Activated naive CD8-positive, alpha-beta T cell treated with anti-CD3 and anti-CD28 coated beads for 36 hours (primary cell): ENCODE data around the gene LDAH. TPM values are rescaled to one million over a fixed set of nuclear protein-coding genes. Genes with fewer than 3 reads are reported as not detected.
"Not testable (repeated sequence)": the region's sequence is repeated elsewhere in the genome, so short reads cannot be mapped to it uniquely, and the experiment has no call there.

Experiments used
- DNase-seq: peaks from one replicate; pipeline ENCODE4 v3.0.0; 2021
- H3K27ac Mint-ChIP-seq: one replicate; pipeline ENCODE4 v1.8.0; 2022; ENCODE audit warnings: mild to moderate bottlenecking, moderate library complexity, mixed read lengths
- H3K27me3 Mint-ChIP-seq: one replicate; pipeline ENCODE4 v1.8.0; 2022; ENCODE audit warnings: mild to moderate bottlenecking, mixed read lengths
- H3K36me3 Mint-ChIP-seq: one replicate; pipeline ENCODE4 v1.8.0; 2021; ENCODE audit warnings: mild to moderate bottlenecking, mixed read lengths
- H3K4me1 Mint-ChIP-seq: one replicate; pipeline ENCODE4 v1.8.0; 2021; ENCODE audit warnings: mixed read lengths
- H3K4me3 Mint-ChIP-seq: one replicate; pipeline ENCODE4 v1.8.0; 2022; ENCODE audit warnings: mild to moderate bottlenecking, moderate library complexity, mixed read lengths
- H3K9me3 Mint-ChIP-seq: one replicate; pipeline ENCODE4 v1.8.0; 2022; ENCODE audit warnings: mixed read lengths
- total RNA-seq, 2 experiments: library from RNA; stranded (reverse); gene quantifications; one replicate each; pipeline ENCODE4 v1.2.3, GENCODE V29; 2021

LDAH gene
- total RNA-seq, 2 experiments from 2014 or later, result 24.7 to 27.3 TPM

DNA sequence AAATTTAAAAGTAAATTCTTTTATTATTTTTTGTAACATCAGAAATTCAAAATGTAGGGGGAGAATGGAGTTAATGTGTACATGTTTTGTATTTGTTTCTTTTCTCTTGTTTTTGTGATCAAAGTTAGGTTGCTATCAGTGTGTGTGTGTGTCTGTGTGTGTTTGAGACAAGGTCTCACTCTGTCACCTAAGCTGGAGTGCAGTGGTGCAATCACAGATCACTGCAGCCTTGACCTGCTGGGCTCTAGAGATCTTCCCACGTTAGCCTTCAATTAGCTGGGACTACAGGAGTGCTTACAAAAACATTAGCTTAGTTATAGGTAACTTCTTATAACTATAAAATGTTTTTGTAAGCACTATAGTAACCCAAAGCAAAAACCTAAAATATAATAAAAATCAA is 105.3 kb downstream of the LDAH start:
- H3K4me1 Mint-ChIP-seq, result no peaks in the 10 kb centered on the region
- DNase-seq, result no peak
- no peak overlapping the region for H3K27ac Mint-ChIP-seq
- H3K36me3 Mint-ChIP-seq, result peaks cover 84% of the 10 kb centered on the region
- no peaks in the 10 kb centered on the region for H3K27me3 Mint-ChIP-seq
- no peak overlapping the region for H3K4me3 Mint-ChIP-seq
- H3K9me3 Mint-ChIP-seq, result peaks cover 43% of the 10 kb centered on the region

GRCh38 chr2:20716164-20716563 is 106.7 kb downstream of the LDAH start:
- H3K27ac Mint-ChIP-seq, result not testable (repeated sequence)

DNA sequence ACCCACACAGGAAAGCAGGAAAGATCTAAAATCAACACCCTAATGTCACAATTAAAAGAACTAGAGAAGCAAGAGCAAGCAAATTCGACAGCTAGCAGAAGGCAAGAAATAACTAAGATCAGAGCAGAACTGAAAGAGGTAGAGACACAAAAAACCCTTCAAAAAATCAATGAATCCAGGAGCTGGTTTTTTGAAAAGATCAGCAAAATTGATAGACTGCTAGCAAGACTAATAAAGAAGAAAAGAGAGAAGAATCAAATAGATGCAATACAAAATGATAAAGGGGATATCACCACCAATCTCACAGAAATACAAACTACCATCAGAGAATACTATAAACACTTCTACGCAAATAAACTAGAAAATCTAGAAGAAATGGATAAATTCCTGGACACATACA is 108.5 kb downstream of the LDAH start:
- H3K4me3 Mint-ChIP-seq, H3K4me1 Mint-ChIP-seq, DNase-seq, H3K27me3 Mint-ChIP-seq, H3K27ac Mint-ChIP-seq: not testable (repeated sequence)
- Mint-ChIP-seq H3K9me3 (peaks cover 24% of the 10 kb centered on the region), H3K36me3 (peaks cover 71% of the 10 kb centered on the region)

More at GRCh38 chr2:20716164-20716563, 106.7 kb downstream of the LDAH start:
- H3K4me3 Mint-ChIP-seq, DNase-seq, H3K4me1 Mint-ChIP-seq, H3K27me3 Mint-ChIP-seq: not testable (repeated sequence)
- peaks cover 81% of the 10 kb centered on the region for H3K36me3 Mint-ChIP-seq
- peaks cover 36% of the 10 kb centered on the region for H3K9me3 Mint-ChIP-seq

- not testable (repeated sequence) for H3K27ac Mint-ChIP-seq, H3K4me1 Mint-ChIP-seq, H3K4me3 Mint-ChIP-seq, H3K27me3 Mint-ChIP-seq, DNase-seq
- H3K36me3 Mint-ChIP-seq, result peaks cover 65% of the 10 kb centered on the region
- H3K9me3 Mint-ChIP-seq, result peaks cover 18% of the 10 kb centered on the region
These were observed 109.3 kb downstream of the LDAH start for GRCh38 chr2:20713585-20713984.

DNA sequence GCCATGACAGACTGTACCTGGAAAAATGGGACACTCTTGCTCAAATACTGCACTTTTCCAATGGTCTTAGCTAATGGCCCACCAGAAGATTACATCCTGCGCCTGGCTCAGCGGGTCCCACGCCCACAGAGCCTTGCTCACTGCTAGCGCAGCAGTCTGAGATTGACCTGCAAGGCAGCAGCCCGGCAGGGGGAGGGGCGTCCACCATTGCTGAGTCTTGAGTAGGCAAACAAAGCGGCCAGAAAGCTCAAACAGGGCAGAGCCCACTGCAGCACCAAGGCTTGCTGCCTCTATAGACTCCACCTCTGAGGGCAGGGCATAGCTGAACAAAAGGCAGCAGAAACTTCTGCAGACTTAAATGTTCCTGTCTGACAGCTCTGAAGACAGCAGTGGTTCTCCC is 111.3 kb downstream of the LDAH start:
- not testable (repeated sequence) for H3K4me1 Mint-ChIP-seq, DNase-seq, H3K27me3 Mint-ChIP-seq, H3K4me3 Mint-ChIP-seq, H3K27ac Mint-ChIP-seq
- H3K36me3 Mint-ChIP-seq, result peaks cover 55% of the 10 kb centered on the region
- peaks cover 11% of the 10 kb centered on the region for H3K9me3 Mint-ChIP-seq

- Mint-ChIP-seq H3K4me1 (peaks cover 2% of the 10 kb centered on the region), H3K27ac (no peak overlapping the region), H3K9me3 (peaks cover 1% of the 10 kb centered on the region), H3K27me3 (no peaks in the 10 kb centered on the region), H3K4me3 (no peak overlapping the region), H3K36me3 (peaks cover 26% of the 10 kb centered on the region)
- DNase-seq, result no peak
These were observed 115.3 kb downstream of the LDAH start for GRCh38 chr2:20707601-20708000.

- Mint-ChIP-seq H3K36me3 (peaks cover 22% of the 10 kb centered on the region), H3K27me3 (no peaks in the 10 kb centered on the region), H3K9me3 (no peaks in the 10 kb centered on the region), H3K4me3 (no peak overlapping the region), H3K27ac (no peak overlapping the region), H3K4me1 (peaks cover 2% of the 10 kb centered on the region)
- no peak for DNase-seq
These were observed 116.1 kb downstream of the LDAH start for GRCh38 chr2:20706786-20707185.

DNA sequence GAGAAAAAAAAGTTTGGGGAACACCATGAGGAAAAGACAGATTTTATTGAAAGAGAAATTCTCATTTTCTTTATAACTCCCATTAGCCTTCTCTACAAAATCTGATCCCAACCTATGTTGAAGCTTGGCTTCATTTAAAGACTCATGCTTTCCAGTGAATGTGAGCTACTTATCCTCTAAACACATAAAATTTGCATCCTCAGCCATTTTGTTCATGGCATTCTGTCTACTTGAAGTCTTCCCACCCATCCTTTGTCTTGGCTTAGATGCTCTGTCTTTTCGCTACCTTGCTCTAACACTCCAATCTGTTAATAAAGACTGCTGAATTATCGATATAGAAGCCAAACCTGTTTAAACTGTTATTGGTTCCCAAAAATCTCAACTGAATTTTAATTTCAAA is 116.7 kb downstream of the LDAH start:
- Mint-ChIP-seq H3K4me1 (peaks cover 2% of the 10 kb centered on the region), H3K36me3 (peaks cover 17% of the 10 kb centered on the region), H3K27me3 (no peaks in the 10 kb centered on the region), H3K27ac (no peak overlapping the region), H3K4me3 (no peak overlapping the region), H3K9me3 (no peaks in the 10 kb centered on the region)
- no peak for DNase-seq

DNA sequence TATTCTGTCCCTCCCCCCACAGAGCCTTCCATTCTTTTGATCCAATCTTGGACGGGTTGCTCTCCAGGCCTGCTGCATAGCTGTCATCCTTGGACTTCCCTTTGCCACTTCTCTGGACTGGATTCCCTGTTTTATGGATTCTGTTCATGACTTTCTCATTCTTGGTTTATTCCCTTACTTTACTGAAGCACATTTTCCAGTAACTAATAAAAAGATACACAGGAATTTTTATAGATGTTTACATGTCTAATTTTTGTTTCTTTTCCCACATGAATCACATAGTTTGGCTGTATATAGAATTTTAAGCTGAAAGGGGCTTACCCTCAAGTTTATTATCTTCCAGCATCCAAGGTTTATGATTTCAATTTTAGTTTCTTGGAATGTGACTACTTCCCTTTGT is 118.0 kb downstream of the LDAH start:
- DNase-seq, result no peak
- H3K27me3 Mint-ChIP-seq, result no peaks in the 10 kb centered on the region
- H3K36me3 Mint-ChIP-seq, result peaks cover 11% of the 10 kb centered on the region
- no peak overlapping the region for H3K4me3 Mint-ChIP-seq
- H3K27ac Mint-ChIP-seq, result no peak overlapping the region
- H3K4me1 Mint-ChIP-seq, result peaks cover 2% of the 10 kb centered on the region
- H3K9me3 Mint-ChIP-seq, result no peaks in the 10 kb centered on the region

- H3K27me3 Mint-ChIP-seq, result no peaks in the 10 kb centered on the region
- no peak for DNase-seq
These were observed 120.3 kb downstream of the LDAH start for GRCh38 chr2:20702563-20702962.

GRCh38 chr2:20698916-20699613 is 123.8 kb downstream of the LDAH start:
- no peak overlapping the region for H3K4me3 Mint-ChIP-seq
- no peak overlapping the region for H3K27ac Mint-ChIP-seq
- no peaks in the 10 kb centered on the region for H3K9me3 Mint-ChIP-seq
- H3K36me3 Mint-ChIP-seq, result peaks cover 10% of the 10 kb centered on the region
- H3K4me1 Mint-ChIP-seq, result peaks cover 8% of the 10 kb centered on the region
- no peaks in the 10 kb centered on the region for H3K27me3 Mint-ChIP-seq
- DNase-seq, result no peak

More at GRCh38 chr2:20702563-20702962, 120.3 kb downstream of the LDAH start:
- peaks cover 10% of the 10 kb centered on the region for H3K4me1 Mint-ChIP-seq
- H3K27ac Mint-ChIP-seq, result no peak overlapping the region
- peaks cover 16% of the 10 kb centered on the region for H3K36me3 Mint-ChIP-seq
- H3K4me3 Mint-ChIP-seq, result no peak overlapping the region
- no peaks in the 10 kb centered on the region for H3K9me3 Mint-ChIP-seq

DNA sequence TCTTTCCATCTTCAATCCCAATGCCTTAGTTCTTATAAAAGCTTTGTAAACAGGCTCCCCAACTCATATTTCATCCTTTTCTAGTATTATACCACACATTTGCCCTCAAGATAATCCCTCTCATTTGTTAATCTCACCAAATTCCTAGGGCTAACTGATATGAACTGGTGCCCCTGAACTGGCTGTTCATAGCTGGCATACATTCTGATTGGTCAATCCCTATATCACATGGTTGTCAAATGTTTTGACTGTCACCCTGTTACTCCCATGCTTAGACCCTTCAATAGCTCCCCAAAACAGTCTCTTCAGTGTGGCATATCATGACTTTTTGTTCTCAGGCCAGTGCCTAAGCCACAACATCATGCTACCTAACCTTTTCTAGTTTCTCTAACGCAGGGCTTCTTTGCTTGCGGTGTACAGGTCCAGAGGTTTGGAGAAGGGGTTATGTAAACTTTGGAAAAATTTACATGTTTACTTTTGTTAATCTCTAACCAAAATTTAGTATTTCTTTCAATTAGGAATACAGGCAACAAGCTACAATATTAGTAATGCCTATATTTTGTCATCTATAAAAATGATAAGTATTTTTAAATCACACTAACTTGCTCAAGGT is 125.5 kb downstream of the LDAH start:
- Mint-ChIP-seq H3K4me1 (peaks cover 8% of the 10 kb centered on the region), H3K9me3 (no peaks in the 10 kb centered on the region), H3K4me3 (no peak overlapping the region), H3K27ac (no peak overlapping the region), H3K27me3 (no peaks in the 10 kb centered on the region), H3K36me3 (peaks cover 8% of the 10 kb centered on the region)
- no peak for DNase-seq

DNA sequence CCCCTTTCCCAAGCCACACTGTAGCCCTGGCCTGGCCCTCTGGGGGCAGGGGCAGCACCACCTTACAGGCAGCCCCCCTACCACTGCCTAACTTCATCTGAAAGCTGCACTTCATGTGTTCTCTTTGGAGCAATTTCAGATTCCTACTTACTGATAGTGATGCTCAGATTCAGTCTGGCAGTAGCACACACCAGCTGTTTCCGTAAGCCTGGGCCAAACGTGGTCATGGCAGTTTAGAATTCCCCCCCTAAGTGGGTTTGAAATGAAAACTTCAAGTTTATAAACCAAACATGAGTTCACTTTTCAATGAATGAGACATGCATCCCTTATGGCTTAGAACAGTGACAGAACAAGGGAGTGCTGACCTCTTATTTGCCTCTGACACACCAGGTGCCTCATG is 126.5 kb downstream of the LDAH start:
- Mint-ChIP-seq H3K27me3 (no peaks in the 10 kb centered on the region), H3K9me3 (no peaks in the 10 kb centered on the region), H3K4me3 (no peak overlapping the region), H3K27ac (no peak overlapping the region), H3K4me1 (peaks cover 8% of the 10 kb centered on the region), H3K36me3 (peaks cover 11% of the 10 kb centered on the region)
- no peak for DNase-seq

DNA sequence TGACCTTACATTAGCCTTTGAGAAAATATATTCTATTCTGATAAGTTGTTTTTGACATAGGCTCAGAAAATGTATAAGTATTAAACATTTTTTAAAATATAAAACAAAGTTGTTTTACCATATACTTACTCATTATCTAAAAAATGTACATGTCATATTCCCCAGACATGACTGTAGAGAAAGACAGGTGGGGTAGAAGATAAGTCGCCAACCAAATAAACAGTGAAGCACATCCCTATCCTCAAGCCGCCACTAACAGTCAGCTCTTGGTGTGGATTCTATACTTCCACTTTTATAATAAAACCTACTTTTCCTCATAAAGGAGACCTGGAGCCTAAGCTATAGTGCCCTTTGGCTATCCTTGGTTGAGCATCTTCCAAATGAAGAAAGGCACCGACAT is 129.6 kb downstream of the LDAH start:
- Mint-ChIP-seq H3K4me3 (no peak overlapping the region), H3K4me1 (no peaks in the 10 kb centered on the region), H3K9me3 (peaks cover 2% of the 10 kb centered on the region), H3K27ac (no peak overlapping the region), H3K36me3 (peaks cover 22% of the 10 kb centered on the region), H3K27me3 (no peaks in the 10 kb centered on the region)
- no peak for DNase-seq

DNA sequence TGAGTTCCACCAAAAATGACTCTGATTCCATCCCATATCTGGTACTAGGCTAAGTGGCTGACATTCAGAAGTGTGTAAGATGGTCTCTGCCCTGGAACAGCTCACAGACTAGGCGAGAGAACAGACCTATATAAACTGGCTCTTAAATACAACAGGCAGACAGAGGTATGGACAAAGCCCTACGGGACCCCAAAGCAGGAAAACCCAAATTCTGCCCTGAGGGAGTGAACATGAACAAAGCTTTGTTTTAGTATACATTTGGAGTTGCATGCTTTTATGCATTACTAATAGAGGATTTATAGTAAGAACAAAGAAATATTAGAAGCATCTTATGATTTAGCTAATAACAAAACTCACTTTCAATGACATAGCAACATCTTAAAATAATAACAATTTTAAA is 130.8 kb downstream of the LDAH start:
- Mint-ChIP-seq H3K9me3 (peaks cover 2% of the 10 kb centered on the region), H3K36me3 (peaks cover 30% of the 10 kb centered on the region), H3K27me3 (no peaks in the 10 kb centered on the region), H3K4me3 (no peak overlapping the region), H3K27ac (no peak overlapping the region), H3K4me1 (no peaks in the 10 kb centered on the region)
- no peak for DNase-seq
